IMR-90 (cell line): ENCODE data around the gene STIM1. TPM values are rescaled to one million over a fixed set of nuclear protein-coding genes. Genes with fewer than 3 reads are reported as not detected.

Experiments
- ATAC-seq: fragments of 200-7000 bp; cut with Tn5 transposase; 2 replicates; pipeline ENCODE4 v1.9.1; 2020; ENCODE audit warnings: low read depth, mild to moderate bottlenecking, moderate library complexity
- BruUV-seq: library from RNA; stranded (reverse); fragments of 400-500 nt; replicated peaks from 2 replicates; lab custom pipeline; 2021; lab: Mats Ljungman, UMichigan
- CTCF ChIA-PET: fragments of 300-600 bp; formaldehyde crosslinking; extraction: SDS; loops from one replicate; lab custom pipeline; 2021; ENCODE audit warnings: antibody characterized with exemption; lab: Yijun Ruan, JAX
- POLR2A ChIA-PET: fragments of 300-600 bp; sonication (Branson Sonifier 250); formaldehyde crosslinking; loops from one replicate; lab custom pipeline; 2022; ENCODE audit warnings: antibody characterized with exemption; ENCODE audit not compliant: unreplicated experiment; lab: Charles Lee
- DNase-seq: peaks from one replicate; pipeline ENCODE4 v3.0.0; 2013
- H2AFZ ChIP-seq: replicated peaks from 2 replicates; pipeline ENCODE3; 2013; ENCODE audit warnings: low read length, mild to moderate bottlenecking; ENCODE audit not compliant: poor library complexity
- H2AK5ac ChIP-seq: 2 replicates; pipeline ENCODE4 v1.6.1; 2013; ENCODE audit warnings: low read depth, low read length, inconsistent platforms
- H2AK9ac ChIP-seq: replicated peaks from 2 replicates; pipeline ENCODE3; 2013; ENCODE audit warnings: mild to moderate bottlenecking, low read depth, low read length, moderate library complexity; ENCODE audit not compliant: poor library complexity
- H2BK120ac ChIP-seq: 2 replicates; pipeline ENCODE4 v1.6.1; 2013; ENCODE audit warnings: low read depth, low read length, inconsistent platforms
- H2BK15ac ChIP-seq: 3 replicates; pipeline ENCODE4 v1.6.1; 2013; ENCODE audit warnings: low read depth, low read length, inconsistent platforms
- H2BK20ac ChIP-seq: 2 replicates; pipeline ENCODE4 v1.6.1; 2013; ENCODE audit warnings: low read depth, mild to moderate bottlenecking, inconsistent platforms, low read length, moderate library complexity
- H2BK5ac ChIP-seq: 2 replicates; pipeline ENCODE4 v1.6.1; 2013; ENCODE audit warnings: mild to moderate bottlenecking, low read depth, low read length, inconsistent platforms; ENCODE audit not compliant: poor library complexity, severe bottlenecking
- H3K14ac ChIP-seq: replicated peaks from 2 replicates; pipeline ENCODE4 v1.6.1; 2013; ENCODE audit warnings: low read depth, low read length, inconsistent platforms
- H3K18ac ChIP-seq: 2 replicates; pipeline ENCODE4 v1.6.1; 2013; ENCODE audit warnings: low read depth, low read length, control low read depth
- H3K23ac ChIP-seq: 2 replicates; pipeline ENCODE4 v1.6.1; 2013; ENCODE audit warnings: low read depth, low read length, inconsistent platforms
- H3K27ac ChIP-seq: 2 replicates; pipeline ENCODE4 v1.5.1; 2013; ENCODE audit warnings: mild to moderate bottlenecking, control low read depth, low read length; ENCODE audit not compliant: insufficient read depth
- H3K27me3 ChIP-seq: 2 replicates; pipeline ENCODE4 v1.6.1; 2013; ENCODE audit warnings: low read length; ENCODE audit not compliant: control insufficient read depth, insufficient read depth
- H3K36me3 ChIP-seq: 2 replicates; pipeline ENCODE4 v1.6.1; 2013; ENCODE audit warnings: low read length, mixed read lengths; ENCODE audit not compliant: control insufficient read depth, insufficient read depth
- H3K4ac ChIP-seq: 2 replicates; pipeline ENCODE4 v1.6.1; 2013; ENCODE audit warnings: low read depth, low read length, inconsistent platforms
- H3K4me1 ChIP-seq: 2 replicates; pipeline ENCODE4 v1.6.1; 2013; ENCODE audit warnings: low read length, mixed read lengths; ENCODE audit not compliant: control insufficient read depth, insufficient read depth
- H3K4me2 ChIP-seq: 2 replicates; pipeline ENCODE4 v1.6.1; 2013; ENCODE audit warnings: low read depth, mild to moderate bottlenecking, control low read depth, low read length, moderate library complexity
- H3K4me3 ChIP-seq: 2 replicates; pipeline ENCODE4 v1.5.1; 2013; ENCODE audit warnings: low read depth, mild to moderate bottlenecking, control low read depth, low read length, moderate library complexity; ENCODE audit not compliant: insufficient read depth
- H3K56ac ChIP-seq: 2 replicates; pipeline ENCODE4 v1.6.1; 2013; ENCODE audit warnings: low read length, inconsistent platforms; ENCODE audit not compliant: insufficient read depth; ENCODE audit errors: extremely low read depth
- H3K79me1 ChIP-seq, 2 experiments: 2 replicates each; pipeline ENCODE4 v1.6.1; 2013; ENCODE audit warnings: low read length in 2 of 2, inconsistent platforms in 1 of 2, low read depth in 1 of 2
- H3K9ac ChIP-seq: 2 replicates; pipeline ENCODE4 v1.6.1; 2013; ENCODE audit warnings: low read depth, low read length, control low read depth
- H3K9me1 ChIP-seq: 2 replicates; pipeline ENCODE4 v1.6.1; 2013; ENCODE audit warnings: low read length, inconsistent platforms; ENCODE audit not compliant: insufficient read depth
- H3K9me3 ChIP-seq: 2 replicates; pipeline ENCODE4 v1.6.1; 2013; ENCODE audit warnings: low read length; ENCODE audit not compliant: control insufficient read depth, insufficient read depth
- H4K20me1 ChIP-seq: 2 replicates; pipeline ENCODE4 v1.6.1; 2013; ENCODE audit warnings: low read length, inconsistent platforms; ENCODE audit not compliant: insufficient read depth
- H4K5ac ChIP-seq: 2 replicates; pipeline ENCODE4 v1.6.1; 2013; ENCODE audit warnings: mild to moderate bottlenecking, low read depth, low read length, control low read depth
- H4K8ac ChIP-seq, 2 experiments: 2 replicates each; pipeline ENCODE4 v1.6.1; 2013; ENCODE audit warnings: low read depth in 2 of 2, low read length in 2 of 2, control low read depth in 1 of 2, inconsistent platforms in 1 of 2
- H4K91ac ChIP-seq: 2 replicates; pipeline ENCODE4 v1.6.1; 2013; ENCODE audit warnings: low read depth, low read length, inconsistent platforms; ENCODE audit not compliant: insufficient read depth
- CEBPB ChIP-seq: IDR thresholded peaks from 2 replicates; pipeline ENCODE4 v1.6.1; 2012; ENCODE audit warnings: low read depth, low read length, improper control_type of control experiment
- MXI1 ChIP-seq: IDR thresholded peaks from 2 replicates; pipeline ENCODE4 v1.6.1; 2012; ENCODE audit warnings: low read depth, mild to moderate bottlenecking, low read length, moderate library complexity, borderline replicate concordance
- NFE2L2 ChIP-seq: fragments of 150-350 bp; IDR thresholded peaks from 2 replicates; pipeline ENCODE4 v1.6.1; 2016; ENCODE audit warnings: low read depth, mild to moderate bottlenecking, low read length
- POLR2A ChIP-seq: IDR thresholded peaks from 2 replicates; pipeline ENCODE4 v1.6.1; 2012; ENCODE audit warnings: mild to moderate bottlenecking, low read depth, low read length
- RAD21 ChIP-seq: IDR thresholded peaks from 2 replicates; pipeline ENCODE4 v1.6.1; 2012; ENCODE audit warnings: low read length, improper control_type of control experiment
- WGBS, 2 experiments: methylation state at CpG; one replicate each; pipeline versions ENCODE4 v1.1.5 to v1.1.7; 2013; ENCODE audit warnings: missing lambda C conversion rate in 2 of 2; ENCODE audit not compliant: insufficient read length in 1 of 2; ENCODE audit errors: extremely low coverage in 2 of 2; 5-methylcytosine and 5-hydroxymethylcytosine counted together
- dilution Hi-C: fragments of 300-500 bp; cut with HindIII; formaldehyde crosslinking; loops from one replicate; pipeline ENCODE4 v1.14.3; 2018; ENCODE audit warnings: low sequenced_read_pairs; ENCODE audit not compliant: unreplicated experiment
- in situ Hi-C: fragments of 300-500 bp; cut with MboI; formaldehyde crosslinking; loops from 3 replicates; pipeline ENCODE4 v1.14.3; 2019; ENCODE audit warnings: low sequenced_read_pairs, inconsistent platforms, mixed read lengths
- intact Hi-C: fragments of 100-400 bp; cut with micrococcal nuclease; formaldehyde crosslinking; loops from 2 replicates; pipeline ENCODE4 v1.10.0; 2022
- polyA plus RNA-seq, 3 experiments: library from polyadenylated mRNA; depleted of rRNA; stranded (reverse); fragments of >200 nt; gene quantifications; 2 replicates each; pipeline ENCODE4 v1.2.3, GENCODE V29; 2012; ENCODE audit warnings: low replicate concordance in 1 of 3
- total RNA-seq: library from RNA; depleted of rRNA; stranded (reverse); fragments of >200 nt; gene quantifications from 2 replicates; pipeline ENCODE4 v1.2.3, GENCODE V29; 2012

STIM1 gene
- total and polyA plus RNA-seq, 2 of the 4 experiments (the other 2 are of a cell fraction), result 17.9 to 23.0 TPM

GRCh38 chr11:4049006-4049405 is 193.5 kb downstream of the STIM1 start:
- Histone ChIP-seq H2BK120ac (no peak overlapping the region), H3K18ac (no peak overlapping the region), H3K27me3 (no peaks in the 10 kb centered on the region), H2BK15ac (no peak overlapping the region), H4K5ac (no peak overlapping the region), H3K56ac (no peak overlapping the region), H4K20me1 (0 out of 2 replicates have a peak, but pooled peaks cover under 1% of the 10 kb centered on the region), H3K9me1 (0 out of 2 replicates have a peak, but pooled peaks cover 7% of the 10 kb centered on the region), H2AFZ (no peak overlapping the region), H2BK20ac (no peak overlapping the region), H3K9ac (no peak overlapping the region), H2BK5ac (no peak overlapping the region), H2AK9ac (no peak overlapping the region), H3K9me3 (no peaks in the 10 kb centered on the region), H3K4me2 (no peak overlapping the region), H3K4me1 (peaks cover under 1% of the 10 kb centered on the region), H3K79me1 (no peaks in the 10 kb centered on the region; a peak in 2 of 4 replicates), H3K4ac (no peak overlapping the region), H3K36me3 (no peaks in the 10 kb centered on the region), H3K4me3 (no peak overlapping the region), H3K27ac (no peak overlapping the region), H4K8ac (no peak overlapping the region), H3K23ac (no peak overlapping the region), H3K14ac (no peak overlapping the region), H2AK5ac (no peak overlapping the region), H4K91ac (no peak overlapping the region)
- no CpG with 5 or more reads among the region's 4 CpGs for WGBS, 2 experiments
- dilution Hi-C loops (no loop called here), in situ Hi-C loops (no loop called here), intact Hi-C loops (no loop called here)
- POLR2A ChIA-PET, result interaction anchor here (0.5 kb wide), 1 partner anchor 198 kb away, joined by 3 read pairs; no protein-coding TSS in a partner anchor
- TF ChIP-seq NFE2L2 (no peak), RAD21 (no peak), MXI1 (no peak), POLR2A (no peak), CEBPB (peak; percentile 62)
- peak; percentile 11 for DNase-seq
- CTCF ChIA-PET, result interaction anchor here (1.0 kb wide), 1 partner anchor 194 kb away, joined by 3 read pairs; the partner anchor contains the start of gene STIM1
- no TSS peak for BruUV-seq
- no peak for ATAC-seq
